AG04449 (cell line): ENCODE measurements around the gene RNF152.

Source experiments
- CTCF ChIA-PET: fragments of 350-600 bp; formaldehyde crosslinking; extraction: SDS; loops from one replicate; lab custom pipeline; 2021; ENCODE audit warnings: antibody characterized with exemption; lab: Yijun Ruan, JAX
- POLR2A ChIA-PET: fragments of 400-600, 350-600 bp; formaldehyde crosslinking; extraction: SDS; loops from one replicate; lab custom pipeline; 2020; ENCODE audit warnings: antibody characterized with exemption, inconsistent platforms; lab: Yijun Ruan, JAX
- DNase-seq: peaks from one replicate; pipeline ENCODE4 v3.0.0-alpha.2; 2010; ENCODE audit warnings: low read depth, low spot score
- H3K4me3 ChIP-seq: 2 replicates; pipeline ENCODE4 v1.5.1; 2011; ENCODE audit warnings: low read depth, mild to moderate bottlenecking, control low read depth, low read length
- CTCF ChIP-seq: IDR thresholded peaks from one replicate; pipeline ENCODE4 v1.5.1; 2011; ENCODE audit warnings: mild to moderate bottlenecking, moderate library complexity, low read length, control low read depth, inconsistent platforms; ENCODE audit not compliant: insufficient read depth; ENCODE audit errors: missing control alignments

RNF152 gene

GRCh38 chr18:61774846-61775245, 118.0 kb downstream of the RNF152 start:
- no peak for DNase-seq
- CTCF ChIA-PET: interaction anchor here (1.0 to 1.9 kb wide), 2 partner anchors 8 to 139 kb away, joined by 3 to 4 read pairs; no protein-coding TSS in a partner anchor
- no peak overlapping the region for H3K4me3 ChIP-seq
- POLR2A ChIA-PET: no interaction called here
- no peak for TF ChIP-seq CTCF

- no peak for DNase-seq
- TF ChIP-seq CTCF: no peak
- CTCF ChIA-PET: no interaction called here
- POLR2A ChIA-PET: no interaction called here
- no peak overlapping the region for H3K4me3 ChIP-seq
Observed at GRCh38 chr18:61772293-61772848, 120.4 kb downstream of the RNF152 start.

GRCh38 chr18:61771861-61772260, 120.9 kb downstream of the RNF152 start:
- DNase-seq: no peak
- POLR2A ChIA-PET: no interaction called here
- TF ChIP-seq CTCF: no peak
- H3K4me3 ChIP-seq: no peak overlapping the region
- CTCF ChIA-PET: no interaction called here

- CTCF ChIA-PET: no interaction called here
- no peak for TF ChIP-seq CTCF
- DNase-seq: no peak
- POLR2A ChIA-PET: no interaction called here
- no peak overlapping the region for H3K4me3 ChIP-seq
Observed at GRCh38 chr18:61770279-61770678, 122.5 kb downstream of the RNF152 start.

GRCh38 chr18:61766266-61766884, 126.4 kb downstream of the RNF152 start:
- CTCF ChIA-PET: no interaction called here
- no peak for TF ChIP-seq CTCF
- no peak overlapping the region for H3K4me3 ChIP-seq
- POLR2A ChIA-PET: no interaction called here
- DNase-seq: no peak

- no peak for TF ChIP-seq CTCF
- CTCF ChIA-PET: no interaction called here
- peak overlapping the region; percentile 3; the same call in 1 of the 2 replicates for H3K4me3 ChIP-seq
- POLR2A ChIA-PET: interaction anchor here (0.6 kb wide), 1 partner anchor 34 kb away, joined by 3 read pairs; no protein-coding TSS in a partner anchor
- DNase-seq: peak; percentile 74
Observed at GRCh38 chr18:61765097-61765496, 127.7 kb downstream of the RNF152 start.
